Caco-2 (cell line): Measurements from ENCODE around the gene KRT26. TPM values are rescaled to one million over a fixed set of nuclear protein-coding genes. Genes with fewer than 3 reads are reported as not detected.

ENCODE experiments used
- BruUV-seq: library from RNA; stranded (reverse); fragments of 400-500 nt; replicated peaks from 2 replicates; lab custom pipeline; 2021; lab: Mats Ljungman, UMichigan
- CTCF ChIA-PET: fragments of 300-600 bp; sonication (Branson Sonifier 250); formaldehyde crosslinking; loops from one replicate; lab custom pipeline; 2022; ENCODE audit warnings: antibody characterized with exemption; lab: Charles Lee
- POLR2A ChIA-PET: fragments of 300-600 bp; sonication (Branson Sonifier 250); formaldehyde crosslinking; loops from one replicate; lab custom pipeline; 2022; ENCODE audit warnings: antibody characterized with exemption; lab: Charles Lee
- DNase-seq, 2 experiments: peaks; one replicate each; pipeline versions ENCODE4 v3.0.0 to v3.0.0-alpha.2; 2020 to 2022
- H3K27me3 ChIP-seq: replicated peaks from 2 replicates; pipeline ENCODE4 v1.6.0; 2011; ENCODE audit warnings: low read length; ENCODE audit not compliant: control insufficient read depth, insufficient read depth
- H3K36me3 ChIP-seq: 2 replicates; pipeline ENCODE4 v1.5.1; 2011; ENCODE audit warnings: low read length; ENCODE audit not compliant: control insufficient read depth, insufficient read depth
- H3K4me1 ChIP-seq: fragments of 250-450 bp; sonication (Bioruptor Pico); 2 replicates; pipeline ENCODE4 v1.5.1; 2020; ENCODE audit warnings: mild to moderate bottlenecking
- H3K4me3 ChIP-seq: 2 replicates; pipeline ENCODE4 v1.5.1; 2011; ENCODE audit warnings: low read depth, mild to moderate bottlenecking, control low read depth, low read length
- H3K9me3 ChIP-seq: fragments of 250-450 bp; sonication (Bioruptor Pico); 2 replicates; pipeline ENCODE4 v1.5.1; 2020; ENCODE audit warnings: mild to moderate bottlenecking, moderate library complexity
- H3K27ac Mint-ChIP-seq: one replicate; pipeline ENCODE4 v1.8.0; 2022; ENCODE audit warnings: mixed read lengths; ENCODE audit not compliant: unreplicated experiment
- H3K27me3 Mint-ChIP-seq: one replicate; pipeline ENCODE4 v1.8.0; 2022; ENCODE audit warnings: mixed read lengths; ENCODE audit not compliant: insufficient read depth, unreplicated experiment
- H3K36me3 Mint-ChIP-seq: one replicate; pipeline ENCODE4 v1.8.0; 2022; ENCODE audit warnings: mild to moderate bottlenecking, mixed read lengths; ENCODE audit not compliant: insufficient read depth, unreplicated experiment
- H3K4me1 Mint-ChIP-seq: one replicate; pipeline ENCODE4 v1.8.0; 2022; ENCODE audit warnings: low read depth, mixed read lengths; ENCODE audit not compliant: unreplicated experiment
- H3K4me3 Mint-ChIP-seq: one replicate; pipeline ENCODE4 v1.8.0; 2022; ENCODE audit warnings: mild to moderate bottlenecking, moderate library complexity, mixed read lengths; ENCODE audit not compliant: unreplicated experiment
- H3K9me3 Mint-ChIP-seq: one replicate; pipeline ENCODE4 v1.8.0; 2022; ENCODE audit warnings: mixed read lengths; ENCODE audit not compliant: unreplicated experiment
- intact Hi-C: fragments of 100-400 bp; cut with micrococcal nuclease; formaldehyde crosslinking; loops from one replicate; pipeline ENCODE4 v1.10.0; 2022; ENCODE audit not compliant: unreplicated experiment
- total RNA-seq: library from RNA; stranded (reverse); gene quantifications from 2 replicates; pipeline ENCODE4 v1.2.3, GENCODE V29; 2022
- TF ChIP-seq, protein P1 (sequence below), 2 experiments: fragments of 200-600 bp in 1 of 2; IDR thresholded peaks; 1 replicate in 1 of 2; 2 replicates in 1 of 2; pipeline versions ENCODE4 v1.5.1 to v1.8.0; 2011 to 2022; ENCODE audit warnings: antibody characterized with exemption in 1 of 2, control low read depth in 1 of 2, inconsistent platforms in 1 of 2, low read depth in 1 of 2, low read length in 1 of 2, mild to moderate bottlenecking in 1 of 2, moderate library complexity in 1 of 2; ENCODE audit not compliant: insufficient read depth in 1 of 2, severe bottlenecking in 1 of 2, unreplicated experiment in 1 of 2

Gene KRT26
- total RNA-seq, 1 experiment from 2014 or later, result not detected

GRCh38 chr17:40796846-40797245 lies 24.8 kb upstream of the KRT26 start:
- POLR2A ChIA-PET, result no interaction called here
- H3K36me3 Mint-ChIP-seq, result no peaks in the 10 kb centered on the region
- no peaks in the 10 kb centered on the region for H3K9me3 ChIP-seq
- H3K27me3 Mint-ChIP-seq, result peaks cover 9% of the 10 kb centered on the region
- H3K4me3 ChIP-seq, result no peak overlapping the region
- no peak overlapping the region for H3K4me3 Mint-ChIP-seq
- intact Hi-C loops, result no loop called here
- no peaks in the 10 kb centered on the region for H3K4me1 Mint-ChIP-seq
- no peak for DNase-seq
- H3K4me1 ChIP-seq, result no peaks in the 10 kb centered on the region
- no peaks in the 10 kb centered on the region for H3K27me3 ChIP-seq
- CTCF ChIA-PET, result no interaction called here
- TF ChIP-seq, protein P1, sequence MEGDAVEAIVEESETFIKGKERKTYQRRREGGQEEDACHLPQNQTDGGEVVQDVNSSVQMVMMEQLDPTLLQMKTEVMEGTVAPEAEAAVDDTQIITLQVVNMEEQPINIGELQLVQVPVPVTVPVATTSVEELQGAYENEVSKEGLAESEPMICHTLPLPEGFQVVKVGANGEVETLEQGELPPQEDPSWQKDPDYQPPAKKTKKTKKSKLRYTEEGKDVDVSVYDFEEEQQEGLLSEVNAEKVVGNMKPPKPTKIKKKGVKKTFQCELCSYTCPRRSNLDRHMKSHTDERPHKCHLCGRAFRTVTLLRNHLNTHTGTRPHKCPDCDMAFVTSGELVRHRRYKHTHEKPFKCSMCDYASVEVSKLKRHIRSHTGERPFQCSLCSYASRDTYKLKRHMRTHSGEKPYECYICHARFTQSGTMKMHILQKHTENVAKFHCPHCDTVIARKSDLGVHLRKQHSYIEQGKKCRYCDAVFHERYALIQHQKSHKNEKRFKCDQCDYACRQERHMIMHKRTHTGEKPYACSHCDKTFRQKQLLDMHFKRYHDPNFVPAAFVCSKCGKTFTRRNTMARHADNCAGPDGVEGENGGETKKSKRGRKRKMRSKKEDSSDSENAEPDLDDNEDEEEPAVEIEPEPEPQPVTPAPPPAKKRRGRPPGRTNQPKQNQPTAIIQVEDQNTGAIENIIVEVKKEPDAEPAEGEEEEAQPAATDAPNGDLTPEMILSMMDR (IDR thresholded peaks at IDR 0.05; ENCODE audit: insufficient read depth in 1 of 2, low read depth in 1 of 2, low read length in 1 of 2, severe bottlenecking in 1 of 2, unreplicated experiment in 1 of 2), result no peak
- no peak overlapping the region for H3K27ac Mint-ChIP-seq
- no peaks in the 10 kb centered on the region for H3K36me3 ChIP-seq
- no TSS peak for BruUV-seq
- no peaks in the 10 kb centered on the region for H3K9me3 Mint-ChIP-seq

DNA sequence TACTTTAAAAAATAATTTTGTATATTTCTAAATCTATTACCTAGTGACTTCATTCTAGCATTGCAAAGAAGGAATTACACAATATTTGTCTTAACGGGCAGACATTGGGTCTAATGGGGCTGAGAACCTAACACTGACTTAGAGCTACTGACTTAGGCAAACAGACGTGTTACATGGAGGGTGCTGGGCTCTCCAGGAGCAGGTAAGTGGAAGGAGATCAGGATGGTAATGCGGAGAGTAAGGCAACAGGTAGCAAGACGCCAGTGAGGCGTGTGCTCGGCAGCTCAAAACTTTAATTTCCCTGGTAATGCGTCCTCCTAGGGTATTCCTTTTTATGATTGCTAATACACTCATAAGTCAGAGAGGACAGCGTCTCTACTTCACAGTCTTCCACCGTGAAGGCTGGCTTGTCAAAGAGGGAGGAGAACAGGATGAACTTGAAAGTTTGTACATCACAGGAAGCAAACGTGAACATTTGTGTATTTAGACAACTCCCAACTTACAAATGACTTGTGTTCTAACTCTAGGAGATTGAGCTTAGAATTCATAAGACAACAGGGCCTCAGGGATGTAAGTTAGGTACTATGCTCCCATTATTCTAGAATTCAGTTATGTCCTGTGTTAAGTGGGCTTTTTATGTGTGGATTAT lies 23.1 kb upstream of the KRT26 start:
- intact Hi-C loops, result no loop called here
- ChIA-PET POLR2A (interaction anchor here (1.0 kb wide), 1 partner anchor 893 kb away, joined by 3 read pairs; the partner anchor contains the start of gene EIF1), CTCF (interaction anchor here (0.6 to 1.2 kb wide), 3 partner anchors 178 to 180 kb away, joined by 3 to 5 read pairs (median 3); no protein-coding TSS in a partner anchor)
- no peak overlapping the region for H3K4me3 Mint-ChIP-seq
- TF ChIP-seq, protein P1 (IDR thresholded peaks at IDR 0.05; ENCODE audit: insufficient read depth in 1 of 2, low read depth in 1 of 2, low read length in 1 of 2, severe bottlenecking in 1 of 2, unreplicated experiment in 1 of 2), result no peak
- H3K27me3 Mint-ChIP-seq, result peaks cover 9% of the 10 kb centered on the region
- no peaks in the 10 kb centered on the region for H3K9me3 Mint-ChIP-seq
- H3K4me1 ChIP-seq, result no peaks in the 10 kb centered on the region
- no TSS peak for BruUV-seq
- H3K27me3 ChIP-seq, result no peaks in the 10 kb centered on the region
- H3K4me1 Mint-ChIP-seq, result no peaks in the 10 kb centered on the region
- no peak overlapping the region for H3K27ac Mint-ChIP-seq
- H3K9me3 ChIP-seq, result no peaks in the 10 kb centered on the region
- no peaks in the 10 kb centered on the region for H3K36me3 ChIP-seq
- DNase-seq, result no peak
- H3K36me3 Mint-ChIP-seq, result no peaks in the 10 kb centered on the region
- H3K4me3 ChIP-seq, result no peak overlapping the region

DNA sequence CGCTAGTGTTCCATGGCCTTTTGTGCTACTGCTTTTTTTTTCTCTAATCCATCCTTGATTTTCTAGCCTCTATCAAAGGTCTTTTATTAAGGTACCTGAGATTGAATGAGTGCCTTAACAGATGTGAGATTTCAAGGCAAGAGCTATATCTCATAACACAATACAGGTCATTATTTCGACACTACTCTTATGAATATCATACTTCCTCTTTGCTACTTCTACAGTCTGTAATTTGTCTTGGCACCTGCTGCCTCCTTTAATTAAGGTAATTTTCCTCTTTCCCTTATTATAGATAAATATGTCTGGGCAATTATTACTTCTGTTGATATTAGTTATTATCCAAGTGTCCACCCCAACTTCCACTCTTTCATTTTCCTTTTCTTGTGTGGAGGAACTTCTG lies 22.5 kb upstream of the KRT26 start:
- Mint-ChIP-seq H3K4me1 (no peaks in the 10 kb centered on the region), H3K27ac (no peak overlapping the region), H3K4me3 (no peak overlapping the region), H3K36me3 (no peaks in the 10 kb centered on the region), H3K27me3 (peaks cover 9% of the 10 kb centered on the region), H3K9me3 (no peaks in the 10 kb centered on the region)
- DNase-seq, result no peak
- Histone ChIP-seq H3K36me3 (no peaks in the 10 kb centered on the region), H3K9me3 (no peaks in the 10 kb centered on the region), H3K27me3 (no peaks in the 10 kb centered on the region), H3K4me3 (no peak overlapping the region), H3K4me1 (no peaks in the 10 kb centered on the region)
- CTCF ChIA-PET, result interaction anchor here (0.6 to 1.2 kb wide), 2 partner anchors 177 to 179 kb away, joined by 3 to 5 read pairs; no protein-coding TSS in a partner anchor
- POLR2A ChIA-PET, result no interaction called here
- BruUV-seq, result no TSS peak
- intact Hi-C loops, result no loop called here
- TF ChIP-seq, protein P1 (IDR thresholded peaks at IDR 0.05; ENCODE audit: insufficient read depth in 1 of 2, low read depth in 1 of 2, low read length in 1 of 2, severe bottlenecking in 1 of 2, unreplicated experiment in 1 of 2), result no peak
